Stimulated activated CD4-positive, alpha-beta T cell treated with anti-CD3 and anti-CD28 coated beads, Interleukin-15, amount 100 ng/mL, for 48 hours (primary cell): ENCODE data around the gene SLC33A1.
A peak's percentile ranks its signal among the peaks of the same experiment; 100 is the strongest.
"Not testable (repeated sequence)": the region's sequence is repeated elsewhere in the genome, so short reads cannot be mapped to it uniquely, and the experiment has no call there.

ENCODE experiments used
- DNase-seq, 2 donors: peaks; one replicate each; pipeline ENCODE4 v3.0.0-alpha.2; 2020; ENCODE audit warnings: low read depth in 2 of 2

The SLC33A1 gene

GRCh38 chr3:155854141-155854940 is at the start of gene SLC33A1:
TSS of gene SLC33A1 (minus strand) at chr3:155854427. CDS start at chr3:155853997, 430 bp downstream.
- DNase-seq = peak; percentile 97 to 98

- DNase-seq = no peak
These were observed 41.2 kb upstream of the SLC33A1 start for GRCh38 chr3:155895379-155895900.

DNA sequence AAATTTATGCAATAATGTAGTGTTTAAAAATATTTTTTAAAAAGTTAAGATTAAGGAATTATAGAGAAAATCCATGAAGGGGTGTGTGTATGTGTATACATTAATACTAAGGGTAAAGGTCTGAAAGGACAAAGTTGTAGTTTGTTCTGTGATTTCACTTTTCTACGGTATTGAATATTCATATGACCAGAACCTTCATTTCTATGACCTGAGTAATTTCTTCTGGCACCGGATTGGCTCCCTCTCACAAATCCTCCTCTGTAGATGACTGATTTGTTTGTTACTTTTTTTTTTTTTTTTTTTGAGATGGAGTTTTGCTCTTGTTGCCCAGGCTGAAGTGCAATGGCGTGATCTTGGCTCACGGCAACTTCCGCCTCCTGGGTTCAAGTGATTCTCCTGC is 37.1 kb upstream of the SLC33A1 start:
- no peak for DNase-seq

GRCh38 chr3:155890671-155891190 is 36.5 kb upstream of the SLC33A1 start:
- DNase-seq = no peak

DNA sequence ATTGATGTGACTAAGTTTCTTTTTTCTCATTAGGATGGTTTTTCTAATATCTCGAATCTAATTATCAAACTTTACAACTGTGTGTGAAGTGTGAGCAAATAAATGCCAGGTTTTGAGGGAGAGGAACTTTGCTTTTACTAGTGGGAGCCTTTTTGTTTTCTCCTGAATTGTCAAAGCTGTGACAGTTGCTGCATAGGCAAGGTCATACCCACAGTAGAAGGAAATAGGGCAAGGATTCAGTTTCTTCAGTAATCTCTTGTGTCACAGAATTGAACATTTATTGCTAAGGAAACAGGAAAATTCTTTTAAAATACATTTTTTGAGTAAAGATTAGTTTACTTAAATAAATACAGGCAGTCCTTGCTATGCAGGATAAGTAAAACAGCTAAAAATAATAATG is 35.7 kb upstream of the SLC33A1 start:
- DNase-seq = no peak

DNA sequence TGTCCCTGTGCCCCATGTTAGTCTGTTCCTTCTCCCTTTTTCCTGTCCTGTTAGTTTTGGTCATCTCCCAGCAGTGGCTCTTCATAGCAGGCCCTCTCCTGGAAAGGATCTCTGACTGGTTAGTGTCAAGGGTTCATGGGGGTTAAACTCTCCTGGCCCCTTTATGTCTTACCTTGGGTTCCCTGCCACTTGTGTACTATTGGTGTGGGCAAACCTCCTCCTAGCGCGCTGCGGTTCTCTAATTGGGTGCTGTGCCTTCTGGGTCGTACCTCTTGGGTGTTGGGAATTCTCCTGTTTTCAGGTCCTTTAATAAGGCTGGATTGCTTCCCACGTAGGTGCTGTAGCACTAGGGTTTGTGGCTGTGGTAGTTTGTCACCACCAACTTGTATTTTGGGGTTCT is 35.0 kb upstream of the SLC33A1 start:
- DNase-seq = no peak

DNA sequence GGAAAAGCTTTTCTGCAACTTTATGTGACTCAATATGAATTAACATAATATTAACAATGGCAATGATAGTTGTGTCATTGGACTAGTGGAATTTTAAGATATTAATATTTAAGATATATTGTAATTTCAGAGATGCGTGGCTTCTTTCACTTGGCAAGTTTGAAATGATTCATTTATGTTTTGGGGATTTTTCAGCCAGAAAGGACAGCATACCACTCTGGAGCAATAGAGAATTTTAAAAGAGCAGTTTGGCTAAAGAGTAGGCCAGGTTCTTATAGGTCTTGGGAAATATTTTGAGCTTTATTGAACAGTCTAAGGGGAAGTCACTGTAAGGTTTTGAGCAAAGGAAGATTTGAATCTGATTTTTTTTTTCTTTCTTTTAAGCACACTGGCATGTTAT is 32.7 kb upstream of the SLC33A1 start:
- DNase-seq = no peak

- not testable (repeated sequence) for DNase-seq
These were observed 32.1 kb upstream of the SLC33A1 start for GRCh38 chr3:155886348-155886747.

GRCh38 chr3:155885292-155885691 is 31.1 kb upstream of the SLC33A1 start:
- no peak for DNase-seq

DNA sequence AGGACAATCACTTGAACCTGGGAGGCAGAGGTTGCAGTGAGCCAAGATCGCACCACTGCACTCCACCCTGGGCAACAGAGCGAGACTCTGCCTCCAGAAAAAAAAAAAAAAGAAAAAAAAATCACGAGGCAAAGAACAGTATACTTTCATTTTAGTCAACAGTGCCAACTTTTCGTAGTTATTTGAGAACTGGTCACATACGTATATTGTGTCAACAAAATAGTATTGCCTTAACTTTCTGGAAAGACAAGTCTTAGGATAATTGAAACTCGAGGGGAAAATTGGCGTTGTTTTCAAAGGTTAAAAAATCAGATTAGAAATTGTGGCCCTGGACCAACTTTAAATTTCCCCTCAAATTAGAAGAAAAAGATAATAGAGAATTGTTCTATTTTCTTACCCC is 30.1 kb upstream of the SLC33A1 start:
- DNase-seq = no peak

DNA sequence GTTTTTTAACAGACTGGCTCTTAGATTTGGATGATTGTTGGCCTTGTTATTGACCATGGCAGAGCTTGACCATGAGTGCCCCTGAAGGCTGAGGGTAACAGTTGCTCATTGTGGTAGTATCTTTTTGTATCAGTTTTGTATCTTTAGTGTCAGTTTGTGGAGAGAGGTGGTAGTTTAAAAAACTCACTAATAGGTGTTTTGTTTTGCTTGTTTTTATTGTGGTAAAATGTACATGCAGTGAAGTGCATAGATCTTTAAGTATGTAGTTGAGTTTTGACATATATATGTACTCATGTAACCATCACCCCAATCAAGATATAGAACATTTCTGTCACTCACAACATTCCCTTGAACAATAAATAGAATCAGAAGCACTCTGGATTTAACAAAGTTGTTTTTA is 26.1 kb upstream of the SLC33A1 start:
- no peak for DNase-seq

DNA sequence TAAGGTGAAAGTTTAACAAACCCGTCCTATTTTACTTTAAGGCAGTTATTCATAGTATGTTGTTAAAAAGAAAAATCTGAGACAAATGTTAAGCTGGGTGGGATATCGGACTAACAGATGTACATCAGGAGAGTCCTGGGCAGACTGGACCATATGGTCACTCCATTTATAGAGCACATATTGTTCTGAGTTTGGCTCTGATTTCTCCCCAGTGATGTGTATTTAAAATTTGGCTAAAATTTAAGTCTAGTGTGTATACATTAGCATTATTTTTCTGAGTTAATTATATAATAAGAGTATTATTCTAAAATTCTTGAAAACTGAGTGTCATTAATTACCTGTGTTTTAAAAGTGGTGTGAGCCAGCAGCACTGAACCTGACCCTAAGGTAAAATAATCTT is 22.3 kb upstream of the SLC33A1 start:
- DNase-seq = no peak

- no peak for DNase-seq
These were observed 21.8 kb upstream of the SLC33A1 start for GRCh38 chr3:155876037-155876436.

- DNase-seq = no peak
These were observed 18.8 kb upstream of the SLC33A1 start for GRCh38 chr3:155872904-155873646.

DNA sequence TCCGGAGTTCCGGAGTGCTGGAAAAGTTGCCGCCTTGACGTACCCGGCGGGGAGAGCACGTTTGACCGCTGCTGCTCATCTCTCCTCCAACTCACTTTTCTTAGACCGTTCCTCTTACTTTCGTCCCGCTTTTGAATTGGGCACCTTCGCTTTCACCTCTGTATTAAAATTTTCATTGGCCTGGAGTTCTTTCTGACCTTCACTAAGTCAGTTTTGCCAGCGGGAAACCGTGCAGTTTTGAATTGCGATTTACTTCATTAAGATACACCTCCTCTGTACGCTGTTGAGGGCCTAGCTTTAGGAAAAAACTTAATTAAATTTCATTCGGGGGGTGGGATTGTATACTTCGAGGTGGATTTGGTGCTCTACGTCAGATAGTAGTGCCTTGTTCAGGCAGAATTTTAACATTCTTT is 17.5 kb upstream of the SLC33A1 start:
- no peak for DNase-seq

- DNase-seq = peak; percentile 20 to 24
These were observed 16.9 kb upstream of the SLC33A1 start for GRCh38 chr3:155870945-155871745.

DNA sequence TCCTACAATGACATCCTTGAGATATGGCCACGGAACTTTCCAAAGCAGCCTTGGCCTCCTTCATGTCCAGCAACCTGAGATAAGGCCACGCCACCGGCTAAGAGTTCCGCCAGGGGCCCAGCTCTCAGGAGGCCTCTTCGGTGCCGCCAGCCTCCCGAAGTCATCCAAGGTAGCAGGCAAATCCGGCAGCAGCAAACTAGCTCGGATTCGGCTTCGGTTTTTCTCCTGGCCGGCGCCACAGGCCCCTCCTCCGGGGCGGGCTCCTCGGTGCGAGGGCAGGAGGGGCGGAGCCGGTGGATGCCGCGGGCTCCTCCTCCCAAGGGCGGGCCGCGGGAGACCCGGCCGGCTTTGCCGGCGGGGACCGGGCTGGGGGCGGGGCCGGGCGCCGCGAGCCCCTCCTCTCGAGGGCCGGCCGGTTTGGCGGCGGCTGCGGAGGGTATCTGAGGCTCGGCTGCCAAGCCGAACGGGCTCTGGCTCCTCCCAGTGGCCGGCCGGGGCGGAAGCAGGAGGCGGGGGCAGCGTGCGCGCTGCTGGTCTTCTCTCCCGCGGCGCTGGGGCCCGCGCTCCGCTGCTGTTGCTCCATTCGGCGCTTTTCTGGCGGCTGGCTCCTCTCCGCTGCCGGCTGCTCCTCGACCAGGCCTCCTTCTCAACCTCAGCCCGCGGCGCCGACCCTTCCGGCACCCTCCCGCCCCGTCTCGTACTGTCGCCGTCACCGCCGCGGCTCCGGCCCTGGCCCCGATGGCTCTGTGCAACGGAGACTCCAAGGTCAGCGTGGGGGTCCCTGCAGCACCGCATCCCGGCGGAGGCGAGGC is 16.1 kb upstream of the SLC33A1 start, which contains the start of gene GMPS:
TSS of gene GMPS (plus strand) at position 518 of the 812 bp plus-strand sequence. CDS start at position 739, 221 bp downstream.
- DNase-seq = peak; percentile 89 to 94

- no peak for DNase-seq
These were observed 15.5 kb upstream of the SLC33A1 start for GRCh38 chr3:155869691-155870090.

- no peak for DNase-seq
These were observed 9.0 kb upstream of the SLC33A1 start for GRCh38 chr3:155863072-155863784.
